GM12878 (cell line): Measurements from ENCODE around the gene MGMT. TPM values are rescaled to one million over a fixed set of nuclear protein-coding genes. Genes with fewer than 3 reads are reported as not detected.

Source experiments
- ATAC-seq: fragments of 200-7000 bp; cut with Tn5 transposase; 3 replicates; pipeline ENCODE4 v1.9.1; 2020; ENCODE audit warnings: mild to moderate bottlenecking, moderate library complexity
- BruUV-seq: library from RNA; stranded (reverse); fragments of 400-500 nt; replicated peaks from 2 replicates; lab custom pipeline; 2021; lab: Mats Ljungman, UMichigan
- CTCF ChIA-PET: fragments of 300-600 bp; sonication (Branson Sonifier 250); formaldehyde crosslinking; extraction: SDS; loops from one replicate; lab custom pipeline; 2021; ENCODE audit warnings: inconsistent platforms; lab: Yijun Ruan, JAX
- POLR2A ChIA-PET: fragments of 350-600 bp; formaldehyde crosslinking; extraction: SDS; loops from one replicate; lab custom pipeline; 2021; ENCODE audit warnings: inconsistent platforms; lab: Charles Lee
- RAD21 ChIA-PET: fragments of 300-600 bp; sonication (Branson Sonifier 250); formaldehyde crosslinking; loops from one replicate; lab custom pipeline; 2023; ENCODE audit warnings: antibody characterized with exemption; ENCODE audit not compliant: unreplicated experiment; lab: Charles Lee
- SMC1A ChIA-PET: fragments of 300-600 bp; sonication (Branson Sonifier 250); formaldehyde crosslinking; loops from one replicate; lab custom pipeline; 2023; ENCODE audit not compliant: unreplicated experiment, uncharacterized antibody; lab: Charles Lee
- DNase-seq: peaks from one replicate; pipeline ENCODE4 v3.0.0-alpha.2; 2011; ENCODE audit warnings: low read depth, low spot score
- FAIRE-seq: peaks from 3 replicates; lab custom pipeline; 2011; peaks lifted over from hg19 to GRCh38; lab: Jason Lieb, UNC
- H2AFZ ChIP-seq: 2 replicates; pipeline ENCODE4 v1.6.0; 2011; ENCODE audit warnings: low read depth, low read length, control low read depth; ENCODE audit not compliant: control insufficient read depth
- H3K27ac ChIP-seq: 2 replicates; pipeline ENCODE4 v1.5.1; 2011; ENCODE audit warnings: control low read depth; ENCODE audit not compliant: control insufficient read depth, insufficient read depth
- H3K27me3 ChIP-seq, 2 experiments: replicated peaks in 1 of 2; 2 replicates each; pipeline versions ENCODE4 v1.6.0 to v1.6.1; 2011; ENCODE audit warnings: low read length in 1 of 2; ENCODE audit not compliant: control insufficient read depth in 2 of 2, insufficient read depth in 2 of 2
- H3K36me3 ChIP-seq, 2 experiments: 2 replicates each; pipeline ENCODE4 v1.5.1; 2011; ENCODE audit warnings: low read length in 1 of 2; ENCODE audit not compliant: control insufficient read depth in 2 of 2, insufficient read depth in 2 of 2
- H3K4me1 ChIP-seq: 2 replicates; pipeline ENCODE4 v1.6.1; 2011; ENCODE audit warnings: mild to moderate bottlenecking, low read length, moderate library complexity, mixed read lengths; ENCODE audit not compliant: control insufficient read depth, insufficient read depth
- H3K4me2 ChIP-seq: 2 replicates; pipeline ENCODE4 v1.6.0; 2011; ENCODE audit warnings: control low read depth; ENCODE audit not compliant: control insufficient read depth, insufficient read depth
- H3K4me3 ChIP-seq: fragments of 200-600 bp; sonication (generic); 2 replicates; pipeline ENCODE4 v1.5.1; 2016
- H3K79me2 ChIP-seq: 2 replicates; pipeline ENCODE4 v1.6.0; 2011; ENCODE audit warnings: low read length; ENCODE audit not compliant: control insufficient read depth, insufficient read depth
- H3K9ac ChIP-seq: 2 replicates; pipeline ENCODE4 v1.8.0; 2011; ENCODE audit warnings: low read length, control low read depth, mixed read lengths; ENCODE audit not compliant: control insufficient read depth, insufficient read depth
- H3K9me3 ChIP-seq: replicated peaks from 3 replicates; pipeline ENCODE4 v1.5.1; 2011; ENCODE audit warnings: mild to moderate bottlenecking, low read length; ENCODE audit not compliant: control insufficient read depth, insufficient read depth
- H4K20me1 ChIP-seq: 2 replicates; pipeline ENCODE4 v1.6.0; 2011; ENCODE audit not compliant: control insufficient read depth, insufficient read depth
- E4F1 ChIP-seq: fragments of 450-650 bp; IDR thresholded peaks from 2 replicates; pipeline ENCODE4 v1.6.1; 2018; ENCODE audit warnings: borderline replicate concordance, mild to moderate bottlenecking; ENCODE audit not compliant: partially characterized antibody
- GABPA ChIP-seq: IDR thresholded peaks from 2 replicates; pipeline ENCODE4 v1.6.1; 2014; ENCODE audit warnings: antibody characterized with exemption, low read depth, mild to moderate bottlenecking, inconsistent platforms
- POLR2A ChIP-seq: IDR thresholded peaks from 2 replicates; pipeline ENCODE4 v1.6.1; 2011; ENCODE audit warnings: low read depth, mild to moderate bottlenecking, low read length
- RB1 ChIP-seq: fragments of 450-650 bp; formaldehyde crosslinking; IDR thresholded peaks from 2 replicates; pipeline ENCODE4 v1.6.1; 2017; ENCODE audit warnings: mild to moderate bottlenecking, borderline replicate concordance
- SMARCA5 ChIP-seq: fragments of 450-650 bp; IDR thresholded peaks from 2 replicates; pipeline ENCODE4 v1.6.1; 2017; ENCODE audit warnings: mild to moderate bottlenecking
- TCF12 ChIP-seq: IDR thresholded peaks from 2 replicates; pipeline ENCODE4 v1.6.1; 2011; ENCODE audit warnings: low read depth, mild to moderate bottlenecking, low read length
- ZNF687 ChIP-seq: fragments of 450-650 bp; IDR thresholded peaks from 2 replicates; pipeline ENCODE4 v1.6.1; 2017; ENCODE audit warnings: mild to moderate bottlenecking, moderate library complexity
- WGBS: methylation state at CpG from one replicate; pipeline ENCODE4 v1.1.6; 2016; ENCODE audit warnings: low lambda C conversion rate; ENCODE audit not compliant: insufficient replicate concordance, insufficient coverage; ENCODE audit errors: missing lambda C conversion rate; 5-methylcytosine and 5-hydroxymethylcytosine counted together
- in situ Hi-C: fragments of 300-500 bp; cut with MboI; formaldehyde crosslinking; loops from 9 replicates; pipeline ENCODE4 v1.14.3; 2018; ENCODE audit warnings: mixed read lengths
- intact Hi-C: fragments of 100-400 bp; cut with micrococcal nuclease; formaldehyde crosslinking; loops from one replicate; pipeline ENCODE4 v1.14.2; 2022; ENCODE audit not compliant: unreplicated experiment
- polyA plus RNA-seq, 11 experiments: library from polyadenylated mRNA; depleted of rRNA in 4 of 11; unstranded in 6 of 11; stranded (reverse) in 5 of 11; fragments of >200 nt; fragmentation: Nextera tagmentation in 4 of 11; fragmentation: Illumina TruSeq in 1 of 11; extraction: Ambion mirVana in 4 of 11; extraction: Trizol in 1 of 11; gene quantifications; 1 replicate in 1 of 11; 2 replicates in 10 of 11; pipeline versions ENCODE4 v1.2.1 to v1.2.3, GENCODE V29; 2011 to 2016; ENCODE audit warnings: inconsistent platforms in 2 of 11, missing spikeins in 2 of 11, low read depth in 1 of 11
- total RNA-seq, 4 experiments: library from RNA; depleted of rRNA in 3 of 4; stranded (reverse); fragments of >200 nt in 3 of 4; fragmentation: Illumina TruSeq in 1 of 4; extraction: Trizol in 1 of 4; gene quantifications; 2 replicates each; pipeline versions ENCODE4 v1.2.1 to v1.2.3, GENCODE V29; 2013 to 2021
- TF ChIP-seq, protein P1 (sequence below): fragments of 450-650 bp; IDR thresholded peaks from 2 replicates; pipeline ENCODE4 v1.6.1; 2016; ENCODE audit warnings: mild to moderate bottlenecking

The MGMT gene
- total and polyA plus RNA-seq, 10 of the 15 experiments (the other 5 are each of a cell fraction or from before 2014, with no cell fraction given), result 0.16 to 24.2 (median 13.3) TPM

DNA sequence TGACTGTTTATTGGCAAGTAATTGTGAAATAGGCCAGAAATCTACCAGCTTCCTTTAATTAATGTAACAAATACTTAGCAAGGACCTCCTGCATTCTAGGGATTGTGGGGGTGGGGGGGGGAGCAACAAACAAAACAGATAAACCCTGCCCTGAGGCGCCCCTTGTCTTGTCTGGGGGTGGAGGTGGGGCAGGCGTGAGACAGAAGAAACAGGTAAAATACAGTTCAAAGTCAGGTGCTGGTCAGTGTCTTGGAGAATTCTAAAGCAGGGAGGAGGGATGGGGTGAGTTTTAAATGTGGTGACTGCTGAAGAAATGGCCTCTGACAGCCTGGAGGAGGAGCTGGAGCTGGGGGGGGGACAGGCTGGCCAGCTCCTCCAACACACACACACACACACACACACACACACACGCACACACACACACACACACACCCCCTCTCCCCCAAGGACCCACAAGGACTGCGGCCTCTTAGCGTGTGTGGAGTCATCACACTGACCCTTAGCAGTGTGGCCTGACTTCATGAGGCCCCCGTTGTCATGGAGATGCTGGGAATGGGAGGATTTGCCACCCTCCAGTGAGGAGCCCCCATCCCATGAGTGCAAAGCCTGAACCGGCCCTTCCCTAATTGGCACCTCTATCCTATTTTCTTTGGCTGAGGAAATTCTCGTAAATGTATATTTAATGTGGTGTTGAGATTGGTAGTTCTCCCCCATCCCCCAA is 190.4 kb downstream of the MGMT start:
- ChIA-PET CTCF (interaction anchor here (1.5 kb wide), 1 partner anchor 13 kb away, joined by 4 read pairs; no protein-coding TSS in a partner anchor), POLR2A (no interaction called here), RAD21 (no interaction called here), SMC1A (no interaction called here)
- no peaks in the 10 kb centered on the region for H3K36me3 ChIP-seq
- no peaks in the 10 kb centered on the region for H3K27me3 ChIP-seq
- no peaks in the 10 kb centered on the region for H3K4me1 ChIP-seq
- BruUV-seq, result no TSS peak
- H3K4me3 ChIP-seq, result no peak overlapping the region
- TF ChIP-seq RB1, result no peak
- TF ChIP-seq, protein P1, sequence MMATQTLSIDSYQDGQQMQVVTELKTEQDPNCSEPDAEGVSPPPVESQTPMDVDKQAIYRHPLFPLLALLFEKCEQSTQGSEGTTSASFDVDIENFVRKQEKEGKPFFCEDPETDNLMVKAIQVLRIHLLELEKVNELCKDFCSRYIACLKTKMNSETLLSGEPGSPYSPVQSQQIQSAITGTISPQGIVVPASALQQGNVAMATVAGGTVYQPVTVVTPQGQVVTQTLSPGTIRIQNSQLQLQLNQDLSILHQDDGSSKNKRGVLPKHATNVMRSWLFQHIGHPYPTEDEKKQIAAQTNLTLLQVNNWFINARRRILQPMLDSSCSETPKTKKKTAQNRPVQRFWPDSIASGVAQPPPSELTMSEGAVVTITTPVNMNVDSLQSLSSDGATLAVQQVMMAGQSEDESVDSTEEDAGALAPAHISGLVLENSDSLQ, result no peak
- TF ChIP-seq ZNF687, result no peak
- TF ChIP-seq POLR2A, result no peak
- TF ChIP-seq GABPA, result no peak
- no peak for TF ChIP-seq TCF12
- TF ChIP-seq SMARCA5, result no peak
- no peak for TF ChIP-seq E4F1
- in situ Hi-C loops, result no loop called here
- DNase-seq, result no peak
- H2AFZ ChIP-seq, result no peak overlapping the region
- no peak for ATAC-seq
- no peak for FAIRE-seq
- no peak overlapping the region for H3K4me2 ChIP-seq
- no peaks in the 10 kb centered on the region for H3K9me3 ChIP-seq
- no peak overlapping the region for H3K27ac ChIP-seq
- H3K9ac ChIP-seq, result no peak overlapping the region
- H3K79me2 ChIP-seq, result no peaks in the 10 kb centered on the region
- intact Hi-C loops, result no loop called here
- no peaks in the 10 kb centered on the region for H4K20me1 ChIP-seq
- WGBS, result 70% methylated on average over 8 of the region's 8 CpGs
